Measurements from ENCODE around the gene LRRC14B.
"Not testable (repeated sequence)": the region's sequence is repeated elsewhere in the genome, so short reads cannot be mapped to it uniquely, and the experiment has no call there.

LRRC14B gene

DNA sequence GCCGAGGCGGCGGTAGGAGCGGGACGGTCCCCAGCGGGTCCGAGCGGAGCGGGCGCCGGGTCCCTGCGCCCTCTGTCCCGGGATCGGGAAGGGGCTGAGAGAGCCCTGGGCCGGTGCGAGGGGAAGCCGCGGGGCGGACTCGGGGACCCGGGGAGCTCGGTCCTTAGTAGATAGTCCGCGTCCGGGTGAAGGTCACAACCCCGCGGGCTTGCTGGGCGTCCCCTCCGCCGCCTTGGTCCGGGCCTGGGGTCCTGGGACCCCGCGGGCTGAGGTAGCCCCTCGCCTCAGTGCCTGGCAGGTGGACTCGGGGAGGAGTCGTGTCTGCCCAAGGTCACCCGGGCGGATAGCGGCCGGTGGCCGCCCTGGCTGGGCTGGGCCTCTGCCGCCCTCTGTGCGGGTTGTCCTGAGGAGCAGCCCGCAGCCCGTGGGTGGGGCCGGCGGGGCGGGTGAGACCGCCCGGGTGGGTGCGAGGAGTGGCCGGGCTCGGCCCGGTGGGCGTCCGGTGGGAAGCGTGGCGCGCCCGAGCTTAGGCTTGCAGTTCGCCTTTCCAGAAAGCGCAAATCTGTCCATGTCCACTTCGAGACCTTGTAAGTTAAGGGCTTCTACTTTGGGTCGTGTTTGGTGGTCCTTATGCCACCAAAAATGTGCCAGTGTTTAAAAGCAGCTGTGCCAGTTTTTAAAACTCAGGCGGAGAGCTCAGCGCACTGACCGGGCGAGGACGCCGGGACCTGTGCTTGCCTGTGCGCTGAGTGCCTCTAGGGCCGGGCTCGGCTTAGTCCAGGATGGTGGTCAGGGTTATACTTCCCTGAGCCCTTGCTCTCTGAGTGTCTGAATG is 27.4 kb downstream of the LRRC14B start:
- no peaks in the 10 kb centered on the region for H3K27me3 ChIP-seq (ENCODE audit: insufficient read depth, low read length, poor library complexity)
- H2AK5ac ChIP-seq (ENCODE audit: low read length), result no peak overlapping the region
- H2BK120ac ChIP-seq (ENCODE audit: low read depth, low read length), result no peak overlapping the region
- H3K36me3 ChIP-seq (ENCODE audit: control insufficient read depth, insufficient read depth, low read length), result no peaks in the 10 kb centered on the region
- WGBS (ENCODE audit: extremely low coverage, insufficient coverage, low lambda C conversion rate), result no CpG with 5 or more reads among the region's 73 CpGs
- no peak overlapping the region for H4K8ac ChIP-seq (ENCODE audit: low read depth, low read length)
- H3K18ac ChIP-seq (ENCODE audit: low read length), result peak overlapping the region; percentile 52
- peak overlapping the region; percentile 98 for H3K4me2 ChIP-seq (ENCODE audit: low read length)
- H4K5ac ChIP-seq (ENCODE audit: low read length), result no peak overlapping the region
- DNase-seq, result peak; percentile 39
- peak overlapping the region; percentile 86 for H3K56ac ChIP-seq (ENCODE audit: low read length)
- peak overlapping the region; percentile 86 for H3K4me3 ChIP-seq (ENCODE audit: low read length)
- H2BK15ac ChIP-seq (replicated peaks; ENCODE audit: low read depth), result no peak overlapping the region
- no peak overlapping the region for H2BK5ac ChIP-seq (ENCODE audit: low read length)
- H3K27ac ChIP-seq (ENCODE audit: low read depth, low read length), result no peak overlapping the region
- peaks cover 9% of the 10 kb centered on the region for H3K79me1 ChIP-seq (ENCODE audit: low read length)
- H3K23ac ChIP-seq (ENCODE audit: low read length), result peak overlapping the region; percentile 45
- peaks cover 34% of the 10 kb centered on the region for H3K79me2 ChIP-seq (ENCODE audit: control insufficient read depth, insufficient read depth, low read length)
- H3K9ac ChIP-seq (ENCODE audit: low read length), result peak overlapping the region; percentile 85
- H3K4me1 ChIP-seq (ENCODE audit: control insufficient read depth, low read depth, low read length), result peaks cover 2% of the 10 kb centered on the region
- no peak overlapping the region for H3K4ac ChIP-seq (ENCODE audit: low read depth, low read length)

GRCh38 chr5:219460-219863 is 28.2 kb downstream of the LRRC14B start:
- Histone ChIP-seq H3K79me2 (ENCODE audit: control insufficient read depth, insufficient read depth, low read length) (peaks cover 30% of the 10 kb centered on the region), H3K36me3 (ENCODE audit: control insufficient read depth, insufficient read depth, low read length) (no peaks in the 10 kb centered on the region), H3K23ac (ENCODE audit: low read length) (no peak overlapping the region), H2BK5ac (ENCODE audit: low read length) (no peak overlapping the region), H3K4me1 (ENCODE audit: control insufficient read depth, low read depth, low read length) (peaks cover 2% of the 10 kb centered on the region), H2BK120ac (ENCODE audit: low read depth, low read length) (no peak overlapping the region), H4K5ac (ENCODE audit: low read length) (no peak overlapping the region), H3K4me2 (ENCODE audit: low read length) (peak overlapping the region; percentile 48), H3K79me1 (ENCODE audit: low read length) (peaks cover 6% of the 10 kb centered on the region), H3K4ac (ENCODE audit: low read depth, low read length) (no peak overlapping the region), H3K4me3 (ENCODE audit: low read length) (no peak overlapping the region), H3K56ac (ENCODE audit: low read length) (peak overlapping the region; percentile 76), H3K27ac (ENCODE audit: low read depth, low read length) (no peak overlapping the region), H3K18ac (ENCODE audit: low read length) (no peak overlapping the region), H3K27me3 (ENCODE audit: insufficient read depth, low read length, poor library complexity) (no peaks in the 10 kb centered on the region), H4K8ac (ENCODE audit: low read depth, low read length) (no peak overlapping the region), H2AK5ac (ENCODE audit: low read length) (no peak overlapping the region), H3K9ac (ENCODE audit: low read length) (peak overlapping the region; percentile 65), H2BK15ac (replicated peaks; ENCODE audit: low read depth) (no peak overlapping the region)
- DNase-seq, result peak; percentile 6
- WGBS (ENCODE audit: extremely low coverage, insufficient coverage, low lambda C conversion rate), result no CpG with 5 or more reads among the region's 9 CpGs

DNA sequence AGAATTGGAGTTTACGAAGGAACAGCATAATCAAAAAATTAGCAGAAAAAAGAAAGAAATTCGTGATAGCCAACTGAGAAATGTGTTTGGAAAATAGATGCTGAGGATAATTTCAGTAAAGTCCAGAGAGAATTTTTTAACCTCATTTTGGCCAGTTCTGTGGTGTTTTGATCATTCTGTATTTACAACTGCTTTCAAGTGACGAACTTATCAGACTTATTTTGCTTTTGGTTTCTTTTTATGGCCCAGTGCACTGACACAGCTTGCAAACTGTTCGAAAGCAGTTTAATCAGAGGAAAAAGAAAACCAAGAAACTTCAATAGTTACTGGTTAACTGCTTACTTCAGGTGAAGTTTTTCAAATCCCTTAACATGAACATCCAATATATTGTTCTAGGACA is 28.7 kb downstream of the LRRC14B start:
- no peak overlapping the region for H2BK15ac ChIP-seq (replicated peaks; ENCODE audit: low read depth)
- DNase-seq, result no peak
- H3K4me3 ChIP-seq (ENCODE audit: low read length), result no peak overlapping the region
- no peak overlapping the region for H3K4ac ChIP-seq (ENCODE audit: low read depth, low read length)
- peaks cover 30% of the 10 kb centered on the region for H3K79me2 ChIP-seq (ENCODE audit: control insufficient read depth, insufficient read depth, low read length)
- H3K79me1 ChIP-seq (ENCODE audit: low read length), result peaks cover 6% of the 10 kb centered on the region
- H4K8ac ChIP-seq (ENCODE audit: low read depth, low read length), result no peak overlapping the region
- no peak overlapping the region for H2AK5ac ChIP-seq (ENCODE audit: low read length)
- peaks cover 2% of the 10 kb centered on the region for H3K4me1 ChIP-seq (ENCODE audit: control insufficient read depth, low read depth, low read length)
- no peak overlapping the region for H3K56ac ChIP-seq (ENCODE audit: low read length)
- no peaks in the 10 kb centered on the region for H3K27me3 ChIP-seq (ENCODE audit: insufficient read depth, low read length, poor library complexity)
- WGBS (ENCODE audit: extremely low coverage, insufficient coverage, low lambda C conversion rate), result no CpG with 5 or more reads among the region's 4 CpGs
- H3K4me2 ChIP-seq (ENCODE audit: low read length), result no peak overlapping the region
- no peak overlapping the region for H3K27ac ChIP-seq (ENCODE audit: low read depth, low read length)
- H3K9ac ChIP-seq (ENCODE audit: low read length), result no peak overlapping the region
- no peak overlapping the region for H4K5ac ChIP-seq (ENCODE audit: low read length)
- H3K23ac ChIP-seq (ENCODE audit: low read length), result no peak overlapping the region
- no peak overlapping the region for H3K18ac ChIP-seq (ENCODE audit: low read length)
- peaks cover under 1% of the 10 kb centered on the region for H3K36me3 ChIP-seq (ENCODE audit: control insufficient read depth, insufficient read depth, low read length)
- H2BK5ac ChIP-seq (ENCODE audit: low read length), result no peak overlapping the region
- no peak overlapping the region for H2BK120ac ChIP-seq (ENCODE audit: low read depth, low read length)

DNA sequence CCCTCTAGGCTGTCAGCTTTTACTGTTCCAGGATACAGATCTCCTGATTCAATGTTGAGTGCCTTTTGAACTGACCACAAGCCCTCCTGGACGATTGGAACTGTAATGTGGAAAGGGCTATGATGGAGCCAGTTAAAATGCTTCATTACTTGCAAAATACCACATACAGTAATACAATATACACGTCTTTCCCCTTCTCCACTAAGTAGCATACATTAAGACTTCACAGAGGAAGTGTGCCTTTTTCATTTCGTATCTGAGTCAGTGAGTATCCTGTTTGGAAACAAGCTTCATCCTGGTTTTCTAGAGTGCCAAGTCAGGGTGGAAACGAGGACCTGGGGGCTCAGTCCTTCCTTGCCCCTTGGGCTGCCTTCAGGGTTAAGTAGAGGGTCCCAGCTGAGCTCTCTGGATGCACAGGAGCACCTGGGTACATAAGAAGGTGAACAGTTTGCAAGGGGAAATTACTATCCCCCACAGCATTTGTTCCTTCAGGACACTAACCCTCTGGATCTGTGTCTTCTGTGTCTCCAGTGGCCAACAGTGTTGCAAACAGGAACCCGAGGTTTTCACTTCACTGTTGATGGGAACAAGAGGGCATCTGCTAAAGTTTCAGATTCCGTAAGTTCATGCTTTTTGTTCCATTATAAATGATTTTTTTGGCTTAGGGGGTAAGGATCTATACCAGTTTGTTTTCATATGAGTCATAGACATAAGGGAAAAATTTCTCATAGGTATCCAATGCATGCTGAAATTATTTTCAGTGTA is 31.8 kb downstream of the LRRC14B start:
- H3K27ac ChIP-seq (ENCODE audit: low read depth, low read length); H3K36me3 ChIP-seq (ENCODE audit: control insufficient read depth, insufficient read depth, low read length); H2BK15ac ChIP-seq (replicated peaks; ENCODE audit: low read depth); H3K79me1 ChIP-seq (ENCODE audit: low read length); H2BK120ac ChIP-seq (ENCODE audit: low read depth, low read length); H4K5ac ChIP-seq (ENCODE audit: low read length); H3K4ac ChIP-seq (ENCODE audit: low read depth, low read length); H3K4me2 ChIP-seq (ENCODE audit: low read length); H3K4me3 ChIP-seq (ENCODE audit: low read length); H3K23ac ChIP-seq (ENCODE audit: low read length); H4K8ac ChIP-seq (ENCODE audit: low read depth, low read length); H2AK5ac ChIP-seq (ENCODE audit: low read length); H3K56ac ChIP-seq (ENCODE audit: low read length); H2BK5ac ChIP-seq (ENCODE audit: low read length); H3K4me1 ChIP-seq (ENCODE audit: control insufficient read depth, low read depth, low read length); DNase-seq; H3K18ac ChIP-seq (ENCODE audit: low read length); H3K9ac ChIP-seq (ENCODE audit: low read length); H3K27me3 ChIP-seq (ENCODE audit: insufficient read depth, low read length, poor library complexity): not testable (repeated sequence)
- peaks cover 30% of the 10 kb centered on the region for H3K79me2 ChIP-seq (ENCODE audit: control insufficient read depth, insufficient read depth, low read length)
- no CpG with 5 or more reads among the region's 6 CpGs for WGBS (ENCODE audit: extremely low coverage, insufficient coverage, low lambda C conversion rate)

GRCh38 chr5:223791-224190 is 32.5 kb downstream of the LRRC14B start:
- Histone ChIP-seq H3K4me2 (ENCODE audit: low read length) (no peak overlapping the region), H3K27ac (ENCODE audit: low read depth, low read length) (no peak overlapping the region), H2BK15ac (replicated peaks; ENCODE audit: low read depth) (no peak overlapping the region), H3K4me1 (ENCODE audit: control insufficient read depth, low read depth, low read length) (peaks cover 2% of the 10 kb centered on the region), H2AK5ac (ENCODE audit: low read length) (no peak overlapping the region), H4K8ac (ENCODE audit: low read depth, low read length) (no peak overlapping the region), H4K5ac (ENCODE audit: low read length) (no peak overlapping the region), H2BK5ac (ENCODE audit: low read length) (no peak overlapping the region), H3K36me3 (ENCODE audit: control insufficient read depth, insufficient read depth, low read length) (peaks cover 2% of the 10 kb centered on the region), H3K27me3 (ENCODE audit: insufficient read depth, low read length, poor library complexity) (no peaks in the 10 kb centered on the region), H3K23ac (ENCODE audit: low read length) (no peak overlapping the region), H3K4me3 (ENCODE audit: low read length) (no peak overlapping the region), H3K56ac (ENCODE audit: low read length) (no peak overlapping the region), H3K4ac (ENCODE audit: low read depth, low read length) (no peak overlapping the region), H3K9ac (ENCODE audit: low read length) (no peak overlapping the region), H3K79me2 (ENCODE audit: control insufficient read depth, insufficient read depth, low read length) (peaks cover 26% of the 10 kb centered on the region), H3K79me1 (ENCODE audit: low read length) (peaks cover 6% of the 10 kb centered on the region), H3K18ac (ENCODE audit: low read length) (no peak overlapping the region), H2BK120ac (ENCODE audit: low read depth, low read length) (no peak overlapping the region)
- WGBS (ENCODE audit: extremely low coverage, insufficient coverage, low lambda C conversion rate), result no CpG with 5 or more reads among the region's 6 CpGs
- DNase-seq, result no peak

Measured in mesendoderm (in vitro differentiated cells).